ENCODE measurements around the gene PCNX1. TPM values are rescaled to one million over a fixed set of nuclear protein-coding genes. Genes with fewer than 3 reads are reported as not detected.

Gene PCNX1
- total and polyA plus RNA-seq, 12 donors, result 11.3 to 196 (median 106) TPM

DNA sequence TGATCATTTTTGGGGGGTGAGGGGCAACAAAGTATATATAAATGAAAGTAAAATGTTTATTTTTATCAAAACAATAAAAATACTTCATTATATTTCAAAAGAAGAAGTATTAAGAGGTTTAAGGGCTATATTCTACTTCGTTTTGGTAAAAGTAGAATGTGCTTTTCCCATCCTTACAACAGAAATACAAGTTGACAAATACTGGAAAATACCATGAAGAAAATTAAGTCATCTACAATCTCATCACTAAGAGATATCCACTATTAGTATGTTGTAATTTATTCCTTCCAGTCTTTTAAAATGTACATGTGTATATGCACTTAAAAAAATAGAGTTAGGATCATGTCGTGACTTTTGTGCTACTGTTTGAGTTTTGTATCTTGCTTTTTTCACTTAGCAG lies 92.8 kb downstream of the PCNX1 start:
- Histone ChIP-seq H3K4me3 (no peak overlapping the region), H3K9me3 (replicated peaks in 1 of 3) (no peaks in the 10 kb centered on the region), H3K4me1 (replicated peaks in 1 of 2) (peaks cover 6 to 31% of the 10 kb centered on the region in 2 donors), H3K27ac (no peak overlapping the region), H3K36me3 (replicated peaks in 1 of 2) (peaks cover 0 to 11% of the 10 kb centered on the region in 2 donors), H3K27me3 (no peaks in the 10 kb centered on the region)
- DNase-seq, result no peak
- intact Hi-C loops (cut with DNase I), result no loop called here
- TF ChIP-seq, protein P1, sequence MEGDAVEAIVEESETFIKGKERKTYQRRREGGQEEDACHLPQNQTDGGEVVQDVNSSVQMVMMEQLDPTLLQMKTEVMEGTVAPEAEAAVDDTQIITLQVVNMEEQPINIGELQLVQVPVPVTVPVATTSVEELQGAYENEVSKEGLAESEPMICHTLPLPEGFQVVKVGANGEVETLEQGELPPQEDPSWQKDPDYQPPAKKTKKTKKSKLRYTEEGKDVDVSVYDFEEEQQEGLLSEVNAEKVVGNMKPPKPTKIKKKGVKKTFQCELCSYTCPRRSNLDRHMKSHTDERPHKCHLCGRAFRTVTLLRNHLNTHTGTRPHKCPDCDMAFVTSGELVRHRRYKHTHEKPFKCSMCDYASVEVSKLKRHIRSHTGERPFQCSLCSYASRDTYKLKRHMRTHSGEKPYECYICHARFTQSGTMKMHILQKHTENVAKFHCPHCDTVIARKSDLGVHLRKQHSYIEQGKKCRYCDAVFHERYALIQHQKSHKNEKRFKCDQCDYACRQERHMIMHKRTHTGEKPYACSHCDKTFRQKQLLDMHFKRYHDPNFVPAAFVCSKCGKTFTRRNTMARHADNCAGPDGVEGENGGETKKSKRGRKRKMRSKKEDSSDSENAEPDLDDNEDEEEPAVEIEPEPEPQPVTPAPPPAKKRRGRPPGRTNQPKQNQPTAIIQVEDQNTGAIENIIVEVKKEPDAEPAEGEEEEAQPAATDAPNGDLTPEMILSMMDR (IDR thresholded peaks at IDR 0.05), result no peak
- no peak for TF ChIP-seq POLR2A (IDR thresholded peaks at IDR 0.05)
- 92 to 97% (median 96%) methylated on average over 2 of the region's 2 CpGs for WGBS, 4 donors

DNA sequence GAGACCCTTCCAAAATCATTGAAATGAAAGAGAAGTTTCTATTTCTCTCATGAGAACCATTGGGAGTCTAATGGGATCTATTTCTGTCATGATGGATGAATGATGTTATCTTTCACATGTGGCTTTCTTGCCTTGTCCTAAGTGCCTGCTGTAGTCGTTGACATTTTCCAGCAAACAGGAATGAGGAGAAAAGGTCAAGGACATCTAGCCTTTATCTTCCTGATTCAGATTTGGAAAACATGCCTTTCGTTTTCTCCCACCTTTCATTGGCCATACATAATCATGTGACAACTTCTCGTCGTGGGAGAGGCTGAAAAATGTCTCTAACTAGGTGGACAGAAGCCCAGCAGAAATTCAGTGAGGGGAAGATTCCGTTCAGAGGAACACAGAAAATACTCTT lies 94.5 kb downstream of the PCNX1 start:
- Histone ChIP-seq H3K9me3 (replicated peaks in 1 of 3) (no peaks in the 10 kb centered on the region), H3K27me3 (no peaks in the 10 kb centered on the region), H3K27ac (peak overlapping the region in 2 of 5 donors; percentile 23 to 48), H3K4me1 (replicated peaks in 1 of 2) (peaks cover 6 to 38% of the 10 kb centered on the region in 2 donors), H3K4me3 (peak overlapping the region in 1 of 4 donors; percentile 0), H3K36me3 (replicated peaks in 1 of 2) (no peaks in the 10 kb centered on the region)
- DNase-seq, result peak in 1 of 7 donors; percentile 38
- intact Hi-C loops (cut with DNase I), result no loop called here
- WGBS, 4 donors, result 26 to 36% (median 31%) methylated on average over 5 of the region's 5 CpGs
- TF ChIP-seq, protein P1 (IDR thresholded peaks at IDR 0.05), result no peak
- no peak for TF ChIP-seq POLR2A (IDR thresholded peaks at IDR 0.05)

DNA sequence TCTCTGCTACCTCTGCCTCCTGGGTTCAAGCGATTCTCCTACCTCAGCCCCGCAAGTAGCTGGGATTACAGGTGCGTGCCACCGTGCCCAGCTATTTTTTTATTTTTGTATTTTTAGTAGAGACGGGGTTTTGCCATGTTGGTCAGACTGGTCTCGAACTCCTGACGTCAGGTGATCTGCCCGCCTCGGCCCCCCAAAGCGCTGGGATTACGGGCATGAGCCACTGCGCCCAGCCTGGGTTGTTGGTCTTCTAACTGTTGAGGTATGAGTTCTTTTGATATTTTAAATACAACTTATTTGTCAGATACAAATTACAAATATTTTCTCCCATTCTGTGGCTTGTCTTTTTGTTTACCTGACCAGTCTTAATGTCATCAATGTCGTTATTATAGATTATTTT lies 95.9 kb downstream of the PCNX1 start:
- no peaks in the 10 kb centered on the region for H3K27me3 ChIP-seq
- peaks cover 6 to 50% of the 10 kb centered on the region in 2 donors for H3K4me1 ChIP-seq (replicated peaks in 1 of 2)
- no peaks in the 10 kb centered on the region for H3K9me3 ChIP-seq (replicated peaks in 1 of 3)
- no peak overlapping the region for H3K27ac ChIP-seq
- no peaks in the 10 kb centered on the region for H3K36me3 ChIP-seq (replicated peaks in 1 of 2)
- WGBS, 4 donors, result 89 to 96% (median 96%) methylated on average over 13 of the region's 13 CpGs
- TF ChIP-seq, protein P1 (IDR thresholded peaks at IDR 0.05), result no peak
- no peak for TF ChIP-seq POLR2A (IDR thresholded peaks at IDR 0.05)
- no peak for DNase-seq
- intact Hi-C loops (cut with DNase I), result no loop called here
- no peak overlapping the region for H3K4me3 ChIP-seq

DNA sequence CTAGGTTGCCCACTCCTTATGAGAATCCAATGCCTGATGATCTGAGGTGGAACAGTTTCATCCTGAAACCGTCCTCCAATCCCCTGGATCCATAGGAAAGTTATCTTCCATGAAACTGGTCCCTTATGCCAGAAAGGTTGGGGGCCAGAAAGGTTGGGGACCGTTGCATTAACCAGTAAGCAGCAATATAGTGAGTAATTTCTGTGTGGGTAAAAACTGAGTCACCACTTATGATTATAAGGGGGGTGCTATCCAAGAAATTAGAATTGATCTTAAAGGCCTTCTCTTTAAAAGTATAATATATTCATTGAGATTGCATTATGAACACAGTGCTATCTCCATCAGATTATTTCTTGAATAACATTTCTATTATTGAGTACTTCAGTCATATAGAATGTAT lies 97.2 kb downstream of the PCNX1 start:
- TF ChIP-seq, protein P1 (IDR thresholded peaks at IDR 0.05), result no peak
- TF ChIP-seq POLR2A (IDR thresholded peaks at IDR 0.05), result no peak
- H3K27ac ChIP-seq, result no peak overlapping the region
- 88 to 97% (median 90%) methylated on average over 2 of the region's 2 CpGs for whole genome bisulfite sequencing, 4 donors
- no peak for DNase-seq
- no peaks in the 10 kb centered on the region for H3K36me3 ChIP-seq (replicated peaks in 1 of 2)
- no peaks in the 10 kb centered on the region for H3K27me3 ChIP-seq
- intact Hi-C loops (cut with DNase I), result no loop called here
- H3K9me3 ChIP-seq (replicated peaks in 1 of 3), result no peaks in the 10 kb centered on the region
- H3K4me3 ChIP-seq, result no peak overlapping the region
- H3K4me1 ChIP-seq (replicated peaks in 1 of 2), result peaks cover 6 to 43% of the 10 kb centered on the region in 2 donors

Data from adrenal gland (tissue), 12 donors.